ELF-1 (cell line): ENCODE results near the gene STX18.

Experiments
- DNase-seq: peaks from one replicate; pipeline ENCODE4 v3.0.0-alpha.2; 2016; ENCODE audit warnings: low read depth, low spot score

The STX18 gene

DNA sequence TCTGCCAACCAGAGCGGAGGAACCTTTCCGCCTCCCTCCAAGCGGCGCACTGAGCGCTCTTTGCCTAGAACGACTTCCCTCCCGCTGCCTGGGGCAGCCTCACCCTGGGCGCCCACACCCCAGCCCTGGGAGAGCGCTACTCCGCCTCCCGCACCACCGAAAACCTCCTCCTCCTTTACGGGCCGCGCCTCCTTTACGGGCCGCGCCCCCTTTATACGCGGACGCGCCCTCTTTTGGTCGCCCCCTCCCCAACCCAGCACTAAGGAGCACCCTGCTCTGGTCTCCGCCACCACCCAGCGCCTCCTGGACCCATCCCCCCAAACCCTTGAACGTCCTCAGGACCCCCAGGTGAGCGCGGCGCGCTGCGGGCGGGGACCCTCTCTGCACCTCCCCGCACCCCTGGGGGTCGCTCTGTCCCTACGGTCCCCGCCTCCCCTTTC, 155.5 kb downstream of the STX18 start:
- DNase-seq, result no peak

DNA sequence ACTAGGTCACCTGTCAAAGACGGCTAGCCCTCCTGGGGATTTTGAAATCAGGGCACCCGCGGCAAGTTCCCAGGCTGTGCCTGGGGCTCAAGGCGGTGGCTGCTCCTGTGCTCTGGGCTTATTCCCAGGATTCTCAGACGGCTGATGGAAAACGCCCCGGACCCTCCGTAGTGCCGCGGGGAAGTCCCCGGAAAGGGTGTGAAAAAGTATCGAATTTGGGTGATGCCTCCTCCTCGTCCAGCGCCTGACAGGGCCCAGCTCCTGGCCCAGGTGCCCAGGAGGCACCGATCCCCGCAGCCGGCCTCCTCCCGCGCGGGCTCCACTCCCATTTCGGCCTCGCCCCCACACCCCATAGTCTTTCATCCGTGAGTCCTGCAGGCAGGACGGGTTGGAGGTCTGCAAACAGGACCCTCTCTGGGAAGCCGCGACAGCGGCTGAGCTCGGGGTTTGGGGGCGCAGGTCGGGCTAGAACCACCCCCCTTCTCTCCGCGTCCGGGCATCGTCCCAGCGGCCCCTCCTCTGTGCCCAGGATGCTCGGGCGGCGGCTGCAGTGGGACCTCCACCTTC, 156.0 kb downstream of the STX18 start:
- DNase-seq, result no peak

DNA sequence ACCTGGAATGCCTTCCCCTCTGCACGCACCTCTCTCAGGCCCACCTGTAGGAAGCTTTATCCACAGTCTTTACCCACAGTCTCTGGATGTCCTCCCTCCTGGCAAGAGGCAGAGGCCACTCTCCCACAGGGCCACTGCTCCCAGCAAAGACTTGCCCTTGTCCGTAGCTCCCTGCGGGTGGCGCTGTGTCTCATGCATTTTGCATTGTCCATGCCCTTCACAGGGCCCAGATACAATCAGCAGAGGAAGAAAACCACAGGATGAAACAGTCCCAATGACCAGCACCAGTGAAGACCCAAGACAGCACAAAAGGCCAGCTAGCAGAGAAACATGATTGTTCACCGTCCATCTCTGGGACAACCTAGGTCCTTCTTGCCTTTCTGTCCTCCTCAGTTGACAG, 157.0 kb downstream of the STX18 start:
- DNase-seq, result peak; percentile 69

DNA sequence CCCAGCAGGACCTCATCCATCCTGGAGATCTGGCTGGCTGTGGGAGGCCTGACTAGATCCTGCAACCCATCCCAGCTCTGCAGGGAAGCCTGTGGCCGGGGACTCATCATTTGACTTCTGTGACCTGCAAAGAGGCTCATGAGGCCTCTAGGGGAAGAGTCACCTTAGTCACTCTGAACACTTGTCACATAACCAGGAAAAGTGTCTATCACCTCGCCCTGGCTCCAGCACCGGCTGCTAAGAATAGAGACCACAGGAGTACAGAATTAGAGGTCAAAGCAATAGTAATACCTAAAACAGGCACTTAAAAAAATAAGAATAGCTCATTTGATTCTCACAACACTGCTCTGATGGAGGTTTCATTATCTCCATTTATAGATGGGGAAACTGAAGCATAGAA, 158.8 kb downstream of the STX18 start:
- DNase-seq, result no peak

DNA sequence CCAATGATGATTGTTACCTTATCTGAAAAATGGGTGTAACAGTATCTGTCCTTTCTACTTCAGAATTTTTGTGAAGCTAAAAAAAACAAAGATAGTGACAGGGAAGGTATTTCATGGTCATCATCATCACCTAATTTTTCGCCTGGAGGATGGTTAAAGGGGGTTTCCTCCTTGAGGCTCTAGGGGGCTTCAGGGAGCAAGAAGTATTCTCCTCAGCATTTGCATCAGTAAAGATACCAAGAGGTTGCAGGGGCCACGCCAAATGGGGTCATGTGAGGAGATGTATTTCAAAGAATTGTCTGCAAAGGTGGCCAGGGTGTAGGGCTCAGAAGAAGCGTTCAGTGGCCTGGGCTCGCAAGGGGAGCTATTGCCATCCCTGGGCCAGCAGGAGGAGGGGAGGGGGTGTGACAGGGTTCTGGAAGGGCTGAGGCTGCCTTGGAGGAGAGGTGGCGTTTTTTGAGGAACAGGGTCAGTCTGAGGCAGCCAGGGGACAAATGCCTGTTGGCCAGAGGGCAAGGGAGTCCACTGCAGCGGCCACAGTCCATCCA, 162.2 kb downstream of the STX18 start:
- peak; percentile 15 for DNase-seq

DNA sequence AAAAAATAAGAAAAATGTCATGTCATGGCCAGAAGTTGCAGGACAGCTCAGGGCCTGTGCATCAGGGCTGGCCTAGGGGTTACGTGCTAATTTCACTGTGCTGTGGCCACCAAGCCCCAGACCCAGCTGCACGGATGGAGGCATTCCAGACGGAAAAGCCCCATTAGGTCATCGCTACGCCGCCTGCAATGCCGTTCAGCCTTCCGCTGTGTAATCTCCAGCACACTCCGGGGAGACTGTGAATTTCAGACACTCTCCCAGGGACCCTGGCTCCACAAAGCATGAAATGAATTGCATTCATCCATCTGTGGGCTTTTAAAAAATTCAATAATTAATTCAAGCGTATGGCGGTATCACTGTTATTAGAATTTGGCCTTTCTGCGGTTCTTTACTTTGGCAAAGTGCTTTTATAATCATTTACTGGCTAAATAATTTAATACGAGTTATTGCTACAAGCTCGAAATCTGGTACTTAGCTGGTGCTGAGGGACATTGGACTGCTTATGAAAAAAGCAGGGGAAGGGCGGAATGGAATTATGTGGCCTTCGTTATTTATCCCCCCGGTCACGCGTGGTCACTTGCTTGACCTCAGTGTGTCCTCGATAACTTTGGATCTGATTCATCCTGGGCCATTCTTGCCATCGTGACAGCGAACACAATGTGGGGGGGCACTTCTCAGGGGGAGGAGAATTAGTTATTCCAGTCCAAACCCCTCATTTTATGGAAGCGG, 164.0 kb downstream of the STX18 start:
- peak; percentile 21 for DNase-seq

DNA sequence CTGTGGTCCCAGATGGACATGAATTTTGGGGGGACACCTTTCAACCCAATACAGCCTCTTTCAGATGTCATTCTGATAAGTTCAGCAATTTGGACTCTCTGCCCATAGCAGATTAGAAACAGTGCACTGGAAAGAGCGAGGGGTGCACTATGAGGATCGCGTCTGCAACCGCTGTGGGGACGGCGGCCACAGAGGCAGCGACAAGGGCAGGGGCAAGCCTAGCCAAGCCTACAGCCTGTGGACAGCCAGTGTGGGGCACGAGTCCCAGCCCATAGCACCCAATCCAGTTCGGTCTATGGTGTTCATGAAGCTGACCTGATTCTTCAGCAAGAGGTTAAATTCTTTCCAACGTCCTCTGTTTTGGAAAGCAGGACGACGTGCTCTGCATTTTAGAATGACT, 164.7 kb downstream of the STX18 start:
- DNase-seq, result no peak

DNA sequence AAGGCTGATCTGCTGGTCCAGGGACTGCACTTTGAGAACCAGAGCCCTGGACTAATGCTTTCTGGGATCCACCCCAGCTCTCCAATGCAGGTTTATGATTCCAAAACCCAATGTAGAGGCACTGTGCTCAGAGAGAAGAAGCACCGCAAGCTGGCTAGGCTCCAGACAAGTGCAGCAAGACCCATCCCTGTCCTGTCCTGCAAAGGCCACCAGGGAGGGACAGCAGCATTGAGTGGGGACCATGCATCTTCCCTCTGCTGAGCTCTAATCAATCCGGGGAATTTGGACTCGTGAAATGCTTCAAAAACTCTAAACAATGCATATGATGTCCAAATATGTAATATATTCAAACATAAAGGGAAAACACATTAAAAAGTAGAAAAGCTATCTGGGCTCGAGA, 165.8 kb downstream of the STX18 start:
- no peak for DNase-seq

DNA sequence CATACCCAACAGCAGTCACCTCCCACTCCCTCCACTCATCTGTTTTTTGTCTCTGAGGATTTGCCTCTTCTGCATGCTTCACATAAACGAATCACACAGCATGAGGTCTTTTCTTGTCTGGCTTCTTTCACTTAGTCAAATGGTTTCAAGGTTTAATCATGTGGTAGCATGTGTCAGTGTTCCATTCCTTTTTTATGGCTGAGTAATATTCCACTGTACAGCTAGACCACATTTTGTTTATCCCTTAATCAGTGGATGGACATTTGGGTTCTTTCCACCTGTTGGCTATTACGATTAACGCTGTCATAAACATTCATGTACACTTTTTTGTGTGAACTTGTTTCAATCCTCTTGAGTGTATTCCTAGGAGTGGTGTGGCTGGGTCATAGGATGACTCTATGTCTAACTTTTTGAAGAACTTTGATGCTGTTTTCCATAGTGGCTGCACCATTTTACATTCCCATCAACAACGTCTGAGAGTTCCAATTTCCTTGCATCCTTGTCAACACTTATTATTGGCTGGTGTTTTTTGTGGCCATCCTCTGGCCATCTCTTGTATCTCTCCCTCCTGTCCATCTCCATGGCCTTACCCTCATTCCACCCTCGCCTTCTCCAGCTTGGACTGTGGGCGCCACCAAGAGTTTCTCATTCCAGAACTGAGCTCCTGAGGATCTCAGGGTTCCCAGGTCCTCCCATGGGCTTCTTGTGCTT, 167.3 kb downstream of the STX18 start:
- DNase-seq, result no peak
